ENCODE data around the gene ITSN2.
A peak's percentile ranks its signal among the peaks of the same experiment; 100 is the strongest.

The ITSN2 gene

DNA sequence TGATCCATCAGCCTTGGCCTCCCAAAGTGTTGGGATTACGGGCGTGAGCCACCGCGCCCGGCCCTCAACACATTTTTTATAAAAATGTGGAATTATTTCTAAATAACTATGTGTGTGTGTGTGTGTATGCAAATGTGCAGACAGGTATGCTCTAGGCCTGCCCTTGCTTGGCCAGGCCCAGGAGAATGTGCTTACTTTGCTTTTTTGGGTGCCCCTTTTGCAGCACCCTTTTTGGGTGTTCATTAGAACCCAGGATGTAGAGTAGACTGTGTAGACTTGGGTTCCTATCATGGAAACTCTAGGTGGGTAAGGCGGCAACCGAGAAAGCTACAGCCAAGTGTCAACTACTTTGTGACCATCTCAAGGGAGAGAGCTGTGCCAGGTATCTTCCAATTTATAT, 11.7 kb upstream of the ITSN2 start:
- no peak overlapping the region for H3K4me3 ChIP-seq (ENCODE audit: low read depth, low read length)
- DNase-seq = no peak
- in situ Hi-C loops (cut with HindIII; ENCODE audit: low pct_ligation_motif_present, low sequenced_read_pairs) = no loop called here
- no peak overlapping the region for H3K27ac ChIP-seq
- TF ChIP-seq, protein P1, sequence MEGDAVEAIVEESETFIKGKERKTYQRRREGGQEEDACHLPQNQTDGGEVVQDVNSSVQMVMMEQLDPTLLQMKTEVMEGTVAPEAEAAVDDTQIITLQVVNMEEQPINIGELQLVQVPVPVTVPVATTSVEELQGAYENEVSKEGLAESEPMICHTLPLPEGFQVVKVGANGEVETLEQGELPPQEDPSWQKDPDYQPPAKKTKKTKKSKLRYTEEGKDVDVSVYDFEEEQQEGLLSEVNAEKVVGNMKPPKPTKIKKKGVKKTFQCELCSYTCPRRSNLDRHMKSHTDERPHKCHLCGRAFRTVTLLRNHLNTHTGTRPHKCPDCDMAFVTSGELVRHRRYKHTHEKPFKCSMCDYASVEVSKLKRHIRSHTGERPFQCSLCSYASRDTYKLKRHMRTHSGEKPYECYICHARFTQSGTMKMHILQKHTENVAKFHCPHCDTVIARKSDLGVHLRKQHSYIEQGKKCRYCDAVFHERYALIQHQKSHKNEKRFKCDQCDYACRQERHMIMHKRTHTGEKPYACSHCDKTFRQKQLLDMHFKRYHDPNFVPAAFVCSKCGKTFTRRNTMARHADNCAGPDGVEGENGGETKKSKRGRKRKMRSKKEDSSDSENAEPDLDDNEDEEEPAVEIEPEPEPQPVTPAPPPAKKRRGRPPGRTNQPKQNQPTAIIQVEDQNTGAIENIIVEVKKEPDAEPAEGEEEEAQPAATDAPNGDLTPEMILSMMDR (IDR thresholded peaks at IDR 0.05; ENCODE audit: low read depth, low read length, missing control alignments) = no peak
- no peaks in the 10 kb centered on the region for H3K27me3 ChIP-seq (replicated peaks)
- H3K36me3 ChIP-seq (replicated peaks) = no peaks in the 10 kb centered on the region

DNA sequence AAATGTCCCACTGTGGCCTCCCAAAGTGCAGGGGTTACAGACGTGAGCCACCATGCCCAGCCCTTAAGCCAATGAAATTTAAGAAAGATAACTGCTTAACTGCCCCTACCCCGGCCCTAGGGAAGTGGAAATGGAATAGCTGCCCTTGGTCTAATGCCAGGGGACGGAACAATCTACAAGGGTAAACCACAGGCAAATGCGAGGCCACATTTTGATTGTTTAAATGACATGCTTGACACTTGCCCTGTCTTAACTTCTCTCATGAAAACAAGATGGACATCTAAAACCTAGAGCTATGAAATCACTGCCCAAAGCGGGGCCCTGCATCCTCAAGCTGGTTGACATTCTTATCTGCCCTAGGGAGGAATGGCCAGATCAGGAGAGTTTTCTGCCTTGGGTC, 5.5 kb upstream of the ITSN2 start:
- H3K27me3 ChIP-seq (replicated peaks) = no peaks in the 10 kb centered on the region
- no peak for DNase-seq
- TF ChIP-seq, protein P1 (IDR thresholded peaks at IDR 0.05; ENCODE audit: low read depth, low read length, missing control alignments) = no peak
- H3K36me3 ChIP-seq (replicated peaks) = no peaks in the 10 kb centered on the region
- in situ Hi-C loops (cut with HindIII; ENCODE audit: low pct_ligation_motif_present, low sequenced_read_pairs) = no loop called here
- H3K4me3 ChIP-seq (ENCODE audit: low read depth, low read length) = no peak overlapping the region
- no peak overlapping the region for H3K27ac ChIP-seq

DNA sequence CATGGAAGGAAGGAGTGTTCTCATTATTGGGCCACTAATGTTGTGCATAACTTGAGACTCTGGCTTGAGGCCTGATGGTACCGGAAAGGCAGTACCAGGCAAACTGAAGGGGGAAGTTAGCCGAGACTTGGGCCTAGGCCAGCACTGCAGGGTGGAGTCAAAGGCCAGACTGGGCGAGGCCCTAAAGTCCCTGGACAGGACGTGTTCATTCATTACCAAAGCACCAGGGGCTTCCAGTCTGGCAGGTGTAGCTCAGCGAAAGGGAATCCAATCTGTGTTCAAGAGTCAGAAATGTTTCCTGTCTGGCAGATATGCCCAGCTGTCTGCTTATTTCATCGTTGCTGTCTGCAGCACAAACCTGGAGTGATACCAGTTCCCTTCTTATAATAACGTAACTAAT, 4.7 kb upstream of the ITSN2 start:
- Histone ChIP-seq H3K27ac (no peak overlapping the region), H3K27me3 (replicated peaks) (no peaks in the 10 kb centered on the region), H3K4me3 (ENCODE audit: low read depth, low read length) (no peak overlapping the region), H3K36me3 (replicated peaks) (no peaks in the 10 kb centered on the region)
- in situ Hi-C loops (cut with HindIII; ENCODE audit: low pct_ligation_motif_present, low sequenced_read_pairs) = no loop called here
- DNase-seq = no peak
- TF ChIP-seq, protein P1 (IDR thresholded peaks at IDR 0.05; ENCODE audit: low read depth, low read length, missing control alignments) = no peak

DNA sequence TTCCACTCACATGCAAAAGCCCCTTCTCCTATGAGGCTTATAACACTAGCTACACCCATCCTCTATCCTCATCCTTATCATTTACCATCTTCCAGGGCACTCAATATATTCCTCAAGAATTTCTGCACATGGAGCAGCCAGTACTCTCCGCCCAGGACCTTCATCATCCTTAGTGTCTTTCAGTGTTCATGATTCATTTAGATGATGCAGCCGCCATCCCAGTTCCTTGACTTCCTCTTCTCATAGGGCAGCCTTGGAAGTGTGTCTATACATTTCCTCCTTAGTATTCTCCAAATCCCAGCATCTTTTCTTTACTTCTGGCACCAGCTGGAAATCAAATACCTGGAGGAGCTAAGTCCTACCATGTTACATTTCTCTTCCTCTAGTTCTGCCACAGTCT, 3.0 kb upstream of the ITSN2 start:
- TF ChIP-seq, protein P1 (IDR thresholded peaks at IDR 0.05; ENCODE audit: low read depth, low read length, missing control alignments) = no peak
- in situ Hi-C loops (cut with HindIII; ENCODE audit: low pct_ligation_motif_present, low sequenced_read_pairs) = no loop called here
- H3K4me3 ChIP-seq (ENCODE audit: low read depth, low read length) = no peak overlapping the region
- no peaks in the 10 kb centered on the region for H3K27me3 ChIP-seq (replicated peaks)
- no peak for DNase-seq
- H3K27ac ChIP-seq = no peak overlapping the region
- no peaks in the 10 kb centered on the region for H3K36me3 ChIP-seq (replicated peaks)

DNA sequence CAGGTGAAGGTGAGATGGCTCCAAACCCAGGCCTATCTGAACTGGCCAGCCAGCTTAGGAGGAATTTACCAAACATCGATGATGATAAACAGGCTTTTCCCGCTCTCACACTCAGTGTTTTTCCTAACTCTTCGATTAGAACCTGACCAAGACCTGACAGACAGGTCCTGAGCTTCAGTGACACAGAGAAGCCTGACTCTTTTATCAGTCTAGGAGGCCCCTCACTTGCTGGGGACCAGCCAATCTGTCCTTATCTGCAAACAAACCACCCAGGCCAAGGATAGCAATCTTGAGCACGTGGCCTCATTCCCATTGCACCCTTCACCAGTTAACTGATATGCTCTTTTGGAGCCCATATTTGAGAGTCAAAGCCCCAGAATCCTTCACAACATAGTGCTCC, 1.9 kb upstream of the ITSN2 start:
- no peaks in the 10 kb centered on the region for H3K36me3 ChIP-seq (replicated peaks)
- in situ Hi-C loops (cut with HindIII; ENCODE audit: low pct_ligation_motif_present, low sequenced_read_pairs) = no loop called here
- TF ChIP-seq, protein P1 (IDR thresholded peaks at IDR 0.05; ENCODE audit: low read depth, low read length, missing control alignments) = no peak
- no peak overlapping the region for H3K27ac ChIP-seq
- DNase-seq = no peak
- no peaks in the 10 kb centered on the region for H3K27me3 ChIP-seq (replicated peaks)
- no peak overlapping the region for H3K4me3 ChIP-seq (ENCODE audit: low read depth, low read length)

DNA sequence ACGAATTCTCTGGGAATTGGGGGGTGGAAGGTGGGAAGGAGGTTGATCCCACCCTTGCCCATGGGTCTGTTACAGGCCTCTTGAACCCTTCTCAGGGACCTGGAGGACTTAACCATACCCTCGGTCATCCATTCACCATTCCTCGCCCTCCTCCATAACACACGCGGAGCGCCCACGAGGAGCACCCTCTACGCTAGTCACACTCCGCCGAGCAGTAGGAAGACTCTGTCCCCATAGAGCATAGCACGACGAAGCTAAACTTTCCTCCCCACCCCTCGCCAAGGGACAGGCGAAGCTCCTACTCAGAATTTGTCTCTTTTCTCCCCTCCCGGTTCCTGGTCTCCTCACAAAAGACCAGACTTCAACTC, 611 bp upstream of the ITSN2 start:
- DNase-seq = no peak
- H3K36me3 ChIP-seq (replicated peaks) = no peaks in the 10 kb centered on the region
- no peak overlapping the region for H3K27ac ChIP-seq
- in situ Hi-C loops (cut with HindIII; ENCODE audit: low pct_ligation_motif_present, low sequenced_read_pairs) = no loop called here
- H3K27me3 ChIP-seq (replicated peaks) = no peaks in the 10 kb centered on the region
- peak overlapping the region; percentile 78 for H3K4me3 ChIP-seq (ENCODE audit: low read depth, low read length)
- TF ChIP-seq, protein P1 (IDR thresholded peaks at IDR 0.05; ENCODE audit: low read depth, low read length, missing control alignments) = no peak
